Mesendoderm (in vitro differentiated cells): ENCODE data around the gene RND1.

ENCODE experiments used
- DNase-seq: peaks from one replicate; pipeline ENCODE4 v3.0.0; 2013
- H2AK5ac ChIP-seq: 2 replicates; pipeline ENCODE4 v1.6.1; 2013; ENCODE audit warnings: low read length, inconsistent platforms
- H2BK120ac ChIP-seq: 2 replicates; pipeline ENCODE4 v1.6.1; 2013; ENCODE audit warnings: low read depth, mild to moderate bottlenecking, low read length, moderate library complexity, mixed read lengths
- H2BK15ac ChIP-seq: replicated peaks from 2 replicates; pipeline ENCODE4 v1.6.1; 2013; ENCODE audit warnings: low read depth, mild to moderate bottlenecking, moderate library complexity
- H2BK5ac ChIP-seq: 2 replicates; pipeline ENCODE4 v1.6.1; 2013; ENCODE audit warnings: low read length, inconsistent platforms
- H3K18ac ChIP-seq: 2 replicates; pipeline ENCODE4 v1.6.1; 2013; ENCODE audit warnings: mild to moderate bottlenecking, low read length, mixed read lengths
- H3K23ac ChIP-seq: one replicate; pipeline ENCODE4 v1.6.1; 2013; ENCODE audit warnings: low read length
- H3K27ac ChIP-seq: 2 replicates; pipeline ENCODE4 v1.5.1; 2013; ENCODE audit warnings: low read depth, mild to moderate bottlenecking, inconsistent platforms, low read length, moderate library complexity
- H3K27me3 ChIP-seq: 2 replicates; pipeline ENCODE4 v1.6.1; 2013; ENCODE audit warnings: low read length, control low read depth, mild to moderate bottlenecking, inconsistent platforms; ENCODE audit not compliant: insufficient read depth, poor library complexity
- H3K36me3 ChIP-seq: 2 replicates; pipeline ENCODE4 v1.6.1; 2013; ENCODE audit warnings: low read length, inconsistent platforms; ENCODE audit not compliant: control insufficient read depth, insufficient read depth
- H3K4ac ChIP-seq: one replicate; pipeline ENCODE4 v1.6.1; 2013; ENCODE audit warnings: low read depth, mild to moderate bottlenecking, low read length, moderate library complexity
- H3K4me1 ChIP-seq: 2 replicates; pipeline ENCODE4 v1.6.1; 2013; ENCODE audit warnings: low read depth, low read length, inconsistent platforms; ENCODE audit not compliant: control insufficient read depth
- H3K4me2 ChIP-seq: 2 replicates; pipeline ENCODE4 v1.6.1; 2013; ENCODE audit warnings: low read length
- H3K4me3 ChIP-seq: 2 replicates; pipeline ENCODE4 v1.5.1; 2013; ENCODE audit warnings: mild to moderate bottlenecking, low read length
- H3K56ac ChIP-seq: one replicate; pipeline ENCODE4 v1.6.1; 2013; ENCODE audit warnings: low read length
- H3K79me1 ChIP-seq: 2 replicates; pipeline ENCODE4 v1.6.1; 2013; ENCODE audit warnings: low read length, inconsistent platforms
- H3K79me2 ChIP-seq: 2 replicates; pipeline ENCODE4 v1.6.1; 2013; ENCODE audit warnings: mild to moderate bottlenecking, low read length; ENCODE audit not compliant: control insufficient read depth, insufficient read depth
- H3K9ac ChIP-seq: 2 replicates; pipeline ENCODE4 v1.6.1; 2013; ENCODE audit warnings: low read length, inconsistent platforms
- H4K5ac ChIP-seq: one replicate; pipeline ENCODE4 v1.6.1; 2013; ENCODE audit warnings: low read length
- H4K8ac ChIP-seq: one replicate; pipeline ENCODE4 v1.6.1; 2013; ENCODE audit warnings: low read depth, mild to moderate bottlenecking, control low read depth, low read length, moderate library complexity
- WGBS: extraction: QIAGEN DNeasy Blood & Tissue Kit; methylation state at CpG from one replicate; pipeline ENCODE4 v1.1.7; 2013; ENCODE audit warnings: low lambda C conversion rate, missing lambda C conversion rate; ENCODE audit not compliant: insufficient coverage; ENCODE audit errors: extremely low coverage; 5-methylcytosine and 5-hydroxymethylcytosine counted together

The RND1 gene

GRCh38 chr12:48903363-48903981, 37.8 kb upstream of the RND1 start:
- H3K4ac ChIP-seq: no peak overlapping the region
- no peaks in the 10 kb centered on the region for H3K79me2 ChIP-seq
- no peaks in the 10 kb centered on the region for H3K36me3 ChIP-seq
- no peak overlapping the region for H3K23ac ChIP-seq
- no peak overlapping the region for H2BK120ac ChIP-seq
- no peak overlapping the region for H3K4me2 ChIP-seq
- no peak overlapping the region for H3K9ac ChIP-seq
- WGBS: no CpG with 5 or more reads among the region's 20 CpGs
- no peak overlapping the region for H4K8ac ChIP-seq
- no peak overlapping the region for H3K56ac ChIP-seq
- no peak overlapping the region for H4K5ac ChIP-seq
- H3K27me3 ChIP-seq: no peaks in the 10 kb centered on the region
- no peak overlapping the region for H2BK5ac ChIP-seq
- no peak overlapping the region for H3K18ac ChIP-seq
- no peak overlapping the region for H2BK15ac ChIP-seq
- no peaks in the 10 kb centered on the region for H3K79me1 ChIP-seq
- H3K4me3 ChIP-seq: no peak overlapping the region
- no peak overlapping the region for H3K27ac ChIP-seq
- no peaks in the 10 kb centered on the region for H3K4me1 ChIP-seq
- no peak for DNase-seq
- H2AK5ac ChIP-seq: no peak overlapping the region

DNA sequence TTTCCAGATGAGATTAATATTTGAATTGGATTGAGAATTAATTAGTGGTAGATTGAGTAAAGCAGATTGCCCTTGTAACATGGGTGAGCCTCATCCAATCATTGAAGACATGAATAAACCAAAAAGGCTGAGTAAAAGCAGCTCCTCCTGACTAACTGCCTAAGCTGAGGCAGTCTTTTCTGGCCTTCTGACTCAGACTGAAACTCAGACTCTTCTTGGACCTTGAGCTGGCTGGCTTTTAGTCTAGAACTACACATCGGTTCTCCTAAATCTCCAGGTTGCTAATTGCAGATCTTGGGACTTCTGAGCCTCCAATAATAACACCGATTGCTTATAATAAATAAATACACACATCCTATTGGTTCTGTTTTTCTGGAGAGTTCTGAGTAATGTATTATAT, 35.6 kb upstream of the RND1 start:
- H3K18ac ChIP-seq: no peak overlapping the region
- no peak overlapping the region for H2BK5ac ChIP-seq
- H4K8ac ChIP-seq: no peak overlapping the region
- no peak overlapping the region for H3K4me3 ChIP-seq
- H3K9ac ChIP-seq: no peak overlapping the region
- no CpG with 5 or more reads among the region's 2 CpGs for WGBS
- no peak overlapping the region for H2BK120ac ChIP-seq
- H3K27me3 ChIP-seq: no peaks in the 10 kb centered on the region
- H3K79me2 ChIP-seq: no peaks in the 10 kb centered on the region
- no peak overlapping the region for H3K27ac ChIP-seq
- no peak overlapping the region for H2AK5ac ChIP-seq
- H4K5ac ChIP-seq: no peak overlapping the region
- no peaks in the 10 kb centered on the region for H3K36me3 ChIP-seq
- no peak overlapping the region for H3K4me2 ChIP-seq
- H3K4ac ChIP-seq: no peak overlapping the region
- H3K4me1 ChIP-seq: no peaks in the 10 kb centered on the region
- no peak overlapping the region for H2BK15ac ChIP-seq
- H3K56ac ChIP-seq: no peak overlapping the region
- no peak for DNase-seq
- H3K23ac ChIP-seq: no peak overlapping the region
- no peaks in the 10 kb centered on the region for H3K79me1 ChIP-seq

DNA sequence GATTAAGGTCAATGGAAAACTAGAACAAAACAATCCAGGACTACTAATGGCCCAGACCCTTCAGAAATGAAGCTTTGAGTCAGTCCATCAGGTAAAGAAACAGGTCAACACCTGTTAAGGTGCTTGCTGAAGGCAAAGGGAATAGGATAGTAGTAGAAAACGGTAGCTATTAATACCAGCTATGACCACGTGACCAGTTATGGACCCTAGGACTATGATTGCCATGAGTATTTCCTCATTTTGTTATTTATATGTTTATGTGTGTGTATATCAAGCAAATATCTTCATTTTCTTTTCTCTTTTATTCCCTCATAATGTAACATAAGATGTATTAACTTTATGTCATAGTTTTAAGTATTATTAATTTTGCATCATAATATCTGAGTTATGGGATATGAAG, 34.0 kb upstream of the RND1 start:
- Histone ChIP-seq H2BK15ac (no peak overlapping the region), H3K79me2 (no peaks in the 10 kb centered on the region), H3K4me2 (no peak overlapping the region), H3K56ac (no peak overlapping the region), H2BK5ac (no peak overlapping the region), H3K18ac (no peak overlapping the region), H3K27me3 (no peaks in the 10 kb centered on the region), H3K27ac (no peak overlapping the region), H3K79me1 (no peaks in the 10 kb centered on the region), H3K4me1 (no peaks in the 10 kb centered on the region), H4K5ac (no peak overlapping the region), H3K36me3 (no peaks in the 10 kb centered on the region), H2AK5ac (no peak overlapping the region), H3K4me3 (no peak overlapping the region), H2BK120ac (no peak overlapping the region), H4K8ac (no peak overlapping the region), H3K9ac (no peak overlapping the region), H3K4ac (no peak overlapping the region), H3K23ac (no peak overlapping the region)
- WGBS: no CpG with 5 or more reads among the region's 2 CpGs
- DNase-seq: no peak

DNA sequence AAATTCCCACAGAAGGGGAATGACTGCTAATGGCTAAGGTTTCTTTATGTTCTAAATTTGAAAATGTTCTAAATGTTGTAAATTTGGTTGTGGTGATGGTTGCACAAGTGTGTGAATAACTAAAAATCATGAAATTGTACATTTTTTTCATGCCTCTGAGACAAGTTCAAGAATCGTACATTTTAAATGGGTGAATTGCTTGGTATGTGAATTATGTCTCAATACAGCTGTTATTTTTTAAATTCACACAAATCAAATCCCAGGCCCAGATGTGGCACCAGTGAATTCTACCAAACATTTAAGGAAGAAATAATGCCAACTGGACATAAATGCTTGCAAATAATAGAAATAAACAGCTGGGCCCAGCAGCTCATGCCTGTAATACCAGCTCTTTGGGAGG, 28.6 kb upstream of the RND1 start:
- Histone ChIP-seq H3K4me2 (no peak overlapping the region), H2BK5ac (no peak overlapping the region), H3K4ac (no peak overlapping the region), H3K56ac (no peak overlapping the region), H3K9ac (no peak overlapping the region), H2BK120ac (no peak overlapping the region), H3K4me1 (no peaks in the 10 kb centered on the region), H3K79me2 (no peaks in the 10 kb centered on the region), H3K23ac (no peak overlapping the region), H4K8ac (no peak overlapping the region), H3K36me3 (no peaks in the 10 kb centered on the region), H2BK15ac (no peak overlapping the region), H2AK5ac (no peak overlapping the region), H3K18ac (no peak overlapping the region), H3K4me3 (no peak overlapping the region), H3K27ac (no peak overlapping the region), H3K27me3 (no peaks in the 10 kb centered on the region), H4K5ac (no peak overlapping the region), H3K79me1 (no peaks in the 10 kb centered on the region)
- no CpG with 5 or more reads among the region's 1 CpG for WGBS
- DNase-seq: no peak

GRCh38 chr12:48890657-48891418, 25.2 kb upstream of the RND1 start:
- H3K27ac ChIP-seq: no peak overlapping the region
- no CpG with 5 or more reads among the region's 37 CpGs for WGBS

More at GRCh38 chr12:48890657-48891418, 25.2 kb upstream of the RND1 start:
- no peak overlapping the region for H3K23ac ChIP-seq
- peak; percentile 90 for DNase-seq
- H3K4ac ChIP-seq: no peak overlapping the region
- H2BK120ac ChIP-seq: no peak overlapping the region
- H3K18ac ChIP-seq: no peak overlapping the region
- no peaks in the 10 kb centered on the region for H3K79me2 ChIP-seq
- peak overlapping the region; percentile 40 for H3K4me3 ChIP-seq
- no peak overlapping the region for H4K8ac ChIP-seq
- H3K27me3 ChIP-seq: no peaks in the 10 kb centered on the region
- peak overlapping the region; percentile 70 for H3K56ac ChIP-seq
- no peak overlapping the region for H2AK5ac ChIP-seq
- H3K36me3 ChIP-seq: no peaks in the 10 kb centered on the region
- no peak overlapping the region for H2BK5ac ChIP-seq
- H3K79me1 ChIP-seq: no peaks in the 10 kb centered on the region
- no peak overlapping the region for H2BK15ac ChIP-seq
- peak overlapping the region; percentile 73 for H3K4me2 ChIP-seq
- no peaks in the 10 kb centered on the region for H3K4me1 ChIP-seq
- no peak overlapping the region for H4K5ac ChIP-seq
- H3K9ac ChIP-seq: peak overlapping the region; percentile 48
